Activated T-cell treated with anti-CD3 and anti-CD28 coated beads for 24 hours (primary cell): ENCODE data around the gene ACSL3.
"Not testable (repeated sequence)": the region's sequence is repeated elsewhere in the genome, so short reads cannot be mapped to it uniquely, and the experiment has no call there.

Experiments
- DNase-seq: peaks from one replicate; pipeline ENCODE4 v3.0.0-alpha.2; 2020; ENCODE audit warnings: low read depth

Gene ACSL3

DNA sequence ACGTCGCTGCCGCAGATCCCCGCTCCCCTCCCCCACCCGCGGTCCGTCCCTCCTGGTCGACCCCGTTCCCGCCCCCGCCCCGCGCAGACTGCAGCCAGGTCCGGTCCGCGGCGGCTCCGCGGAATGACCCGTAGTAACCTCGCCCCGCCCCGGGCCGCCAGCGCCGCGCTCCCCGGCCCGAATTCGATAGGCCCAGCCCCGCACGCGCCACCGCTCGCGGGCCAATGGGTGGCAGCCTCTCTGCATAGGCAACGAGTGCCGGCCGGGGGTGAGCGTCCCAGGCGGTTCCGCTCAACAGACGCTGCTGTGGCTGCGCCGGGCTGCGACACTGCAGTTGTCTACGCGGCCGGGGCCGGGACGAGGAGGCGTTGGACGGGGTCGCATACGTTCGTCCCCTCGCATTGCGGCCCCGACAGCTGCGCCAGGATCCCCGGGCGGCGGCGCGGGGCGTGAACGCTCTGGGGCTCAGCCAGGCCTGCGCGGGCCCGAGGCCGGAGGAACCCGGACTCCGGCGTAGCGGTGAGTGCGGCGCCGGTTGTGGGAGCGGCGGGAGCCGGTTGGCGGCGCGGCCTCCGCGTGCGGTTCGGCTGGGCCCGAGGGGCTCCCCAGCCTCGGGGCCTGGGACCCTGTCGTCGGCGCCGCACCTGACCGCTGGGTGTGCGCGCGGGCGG is at the start of gene ACSL3:
ACSL3 (plus strand) TSS at position 297 of the 671 bp plus-strand sequence. CDS start 47,737 bp downstream, outside the sequence.
- peak; percentile 89 for DNase-seq

DNA sequence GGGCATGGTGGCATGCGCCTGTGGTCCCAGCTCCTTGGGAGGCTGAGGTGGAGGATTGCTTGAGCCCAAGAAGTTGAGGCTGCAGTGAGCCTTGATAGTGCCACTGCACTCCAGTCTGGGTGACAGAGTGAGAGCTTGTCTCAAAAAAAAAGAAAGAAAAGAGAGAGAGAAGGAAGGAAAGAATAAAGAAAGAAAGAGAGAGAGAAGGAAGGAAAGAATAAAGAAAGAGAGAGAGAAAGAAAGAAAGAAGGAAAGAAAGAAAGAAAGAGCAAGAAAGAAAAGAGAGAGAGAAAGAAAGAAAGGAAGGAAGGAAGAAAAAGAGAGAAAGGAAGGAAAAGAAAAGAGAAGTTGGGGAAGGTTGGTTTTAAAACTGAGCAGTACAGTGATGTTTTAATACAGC is 49.0 kb upstream of the ACSL3 start:
- DNase-seq, result no peak

DNA sequence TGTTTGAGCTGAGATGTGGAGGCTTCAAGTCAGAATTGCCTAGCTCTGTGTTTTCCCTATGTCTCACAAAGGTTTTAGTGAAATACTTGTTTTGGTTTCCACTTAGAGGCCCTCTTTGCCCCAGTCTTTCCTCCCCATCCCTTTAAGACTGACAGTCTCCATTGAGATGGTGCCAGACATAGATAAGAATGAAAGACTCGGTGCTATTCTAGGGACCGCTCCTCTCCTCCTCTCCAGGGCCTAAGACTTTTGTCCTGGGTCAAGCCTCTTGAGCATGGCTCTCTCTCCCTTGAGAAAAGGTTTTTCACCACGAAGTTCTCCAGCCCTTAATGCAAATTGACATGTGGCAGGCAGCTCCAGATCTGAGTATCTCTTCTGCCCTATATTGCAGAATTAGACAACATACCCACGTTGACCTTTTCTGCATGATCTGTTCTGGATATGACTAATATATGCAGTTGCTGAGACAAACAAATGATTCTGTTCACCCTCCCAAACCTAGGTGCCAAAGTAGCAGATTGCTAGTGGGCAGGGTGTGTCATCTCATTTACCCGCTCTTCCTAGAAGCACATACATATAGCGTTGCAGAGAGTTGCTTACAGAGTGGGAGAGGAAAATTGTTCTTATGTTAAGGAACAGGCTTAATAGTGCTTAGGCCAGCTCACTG is 47.5 kb upstream of the ACSL3 start:
- no peak for DNase-seq

DNA sequence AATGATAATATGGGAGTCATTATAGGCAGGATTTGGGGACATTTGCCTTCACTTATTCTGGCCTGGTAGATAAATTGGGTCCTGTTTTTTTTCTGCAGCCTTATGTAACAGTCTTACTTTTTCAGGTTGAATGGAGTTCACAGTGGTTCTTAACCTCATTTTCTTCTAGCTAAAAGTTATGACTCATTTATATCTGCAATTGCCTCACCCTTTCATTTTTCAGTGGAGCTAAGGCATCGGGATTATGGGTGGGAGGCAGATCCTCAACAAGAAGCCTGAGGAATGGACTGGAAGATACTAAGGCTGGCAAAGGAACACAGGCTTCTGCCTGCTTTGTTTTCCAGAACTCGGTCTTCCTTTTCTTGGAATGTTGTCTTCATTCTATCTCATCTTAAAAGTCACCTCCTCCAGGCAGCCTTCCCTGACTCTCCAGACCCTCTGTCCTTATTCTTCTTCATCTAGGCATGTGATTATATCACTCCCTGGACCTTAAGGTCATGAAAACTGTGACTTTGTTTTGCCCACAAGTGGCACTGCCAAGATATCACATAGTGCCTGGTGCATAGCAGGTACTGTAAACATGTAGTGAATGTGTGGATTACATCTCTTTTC is 41.0 kb upstream of the ACSL3 start:
- no peak for DNase-seq

DNA sequence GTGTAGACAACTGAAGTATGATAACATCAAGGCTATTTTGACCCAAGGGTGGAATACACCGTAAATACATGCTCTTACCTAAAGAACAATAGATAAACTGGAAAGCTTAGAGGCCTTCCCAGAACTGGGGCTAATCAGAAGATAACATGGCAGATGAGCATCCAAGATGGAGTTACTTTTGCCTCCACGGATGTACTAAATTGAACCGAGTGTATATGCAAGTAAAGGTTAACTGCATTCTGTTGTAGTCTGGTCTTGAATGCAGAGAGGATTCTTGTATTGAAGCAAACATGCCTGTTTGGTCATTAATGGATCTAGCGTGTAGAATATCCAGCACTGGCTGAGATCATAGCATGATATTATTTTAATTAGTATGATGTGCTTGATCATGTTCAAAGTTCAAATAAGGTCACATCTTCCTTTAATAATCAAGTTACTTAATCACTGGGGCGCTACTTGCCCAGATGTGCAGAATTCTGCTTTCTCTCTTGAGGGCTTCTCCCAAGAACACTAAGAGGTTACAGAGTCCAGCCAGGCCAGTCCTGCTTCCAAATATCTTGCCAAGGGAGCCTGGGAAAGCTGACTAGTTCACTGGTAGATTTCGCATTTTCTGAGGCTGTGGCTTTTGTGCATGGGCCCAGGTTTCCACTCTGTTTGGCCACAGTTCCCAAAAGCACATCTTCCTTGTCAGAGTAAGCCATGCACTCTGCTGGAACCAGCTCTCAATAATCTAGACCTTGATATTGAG is 37.5 kb upstream of the ACSL3 start:
- no peak for DNase-seq

DNA sequence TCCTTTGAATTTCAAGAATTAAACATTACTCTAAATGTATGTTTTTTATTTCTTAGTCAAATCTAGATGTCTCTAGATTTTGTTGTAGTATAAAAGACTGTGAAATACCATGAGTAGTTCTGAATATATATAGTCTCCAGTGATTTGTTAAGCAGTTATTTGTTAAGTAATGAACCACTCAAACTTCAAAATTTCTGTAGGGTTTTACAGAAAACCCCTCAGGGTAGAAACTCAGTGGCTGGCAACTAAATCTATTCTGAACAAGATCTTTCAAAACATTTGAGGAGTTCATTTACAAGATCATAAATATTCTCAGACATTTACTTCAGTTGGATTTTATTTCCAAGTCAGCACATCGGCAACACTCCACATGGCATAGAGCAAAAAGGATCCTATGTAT is 35.8 kb upstream of the ACSL3 start:
- DNase-seq, result no peak

DNA sequence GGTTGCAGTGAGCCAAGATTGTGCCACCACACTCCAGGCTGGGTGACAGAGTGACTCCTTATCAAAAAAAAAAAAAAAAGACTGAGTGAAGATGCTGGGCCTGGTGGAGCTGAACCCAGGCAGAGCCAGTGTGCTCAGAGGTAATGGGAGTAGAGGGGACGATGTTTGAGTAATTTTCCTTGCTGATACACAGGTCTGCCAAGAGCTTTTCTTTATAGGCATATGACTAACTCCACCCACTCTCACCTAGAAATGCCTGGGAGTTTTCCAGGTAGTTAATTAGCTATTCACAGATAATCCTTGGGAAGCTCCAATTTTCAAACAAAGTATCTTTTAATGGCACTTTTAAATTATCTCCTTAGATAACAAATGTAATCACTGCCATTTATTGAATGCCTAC is 33.4 kb upstream of the ACSL3 start:
- no peak for DNase-seq

DNA sequence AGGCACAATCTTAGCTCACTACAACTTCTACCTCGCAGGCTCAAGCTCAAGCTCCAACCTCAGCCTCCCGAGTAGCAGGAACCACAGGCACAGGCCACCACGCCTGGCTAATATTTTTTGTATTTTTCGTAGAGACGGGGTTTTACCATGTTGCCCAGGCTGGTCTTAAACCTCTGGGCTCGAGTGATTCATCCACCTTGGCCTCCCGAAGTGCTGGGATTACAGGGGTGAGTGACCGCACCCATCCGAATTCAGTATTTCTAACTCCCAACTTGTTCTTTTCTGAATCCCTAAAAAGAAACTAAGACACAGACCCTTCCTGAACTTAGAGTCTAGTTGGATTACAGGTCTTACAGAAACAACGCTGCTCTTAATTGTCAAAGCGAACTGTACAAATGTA is 32.3 kb upstream of the ACSL3 start:
- DNase-seq, result no peak

DNA sequence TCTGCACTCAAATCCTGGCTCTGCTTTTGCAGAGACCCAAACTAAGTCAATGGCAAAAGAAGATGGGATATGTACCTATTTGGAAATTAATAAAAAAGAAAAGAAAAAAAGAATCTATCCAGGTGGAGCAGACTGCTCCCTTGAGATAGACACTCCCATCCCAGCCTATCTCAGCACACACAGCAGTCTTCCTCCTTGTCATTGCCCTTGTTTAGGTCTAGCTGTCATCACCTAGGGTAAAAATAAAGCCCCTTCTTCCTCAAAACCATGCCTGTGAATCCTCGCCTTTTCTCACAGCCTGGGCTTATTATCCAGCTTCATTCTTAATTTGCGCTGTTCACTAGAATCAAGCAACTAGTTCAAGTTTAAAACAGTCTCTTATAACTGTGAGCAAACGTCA is 30.7 kb upstream of the ACSL3 start:
- DNase-seq, result no peak

DNA sequence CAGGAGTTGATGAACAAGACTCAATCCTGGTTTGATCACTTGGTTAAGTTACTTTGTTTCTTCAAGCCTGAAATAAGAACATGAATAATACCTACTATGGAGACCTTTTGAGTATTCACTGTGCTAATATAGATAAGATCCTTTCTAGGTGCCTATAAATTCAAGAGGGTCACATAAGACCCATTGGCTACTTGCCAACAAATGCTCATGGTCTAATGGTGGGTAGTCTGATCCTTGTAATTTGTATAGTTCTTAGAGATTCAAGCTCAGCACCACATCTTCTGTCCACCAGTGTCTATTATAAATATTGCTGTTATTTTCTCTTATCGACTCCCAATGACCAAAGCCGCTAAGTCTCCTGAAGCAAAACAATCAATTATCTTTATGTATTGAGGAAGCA is 27.4 kb upstream of the ACSL3 start:
- no peak for DNase-seq

DNA sequence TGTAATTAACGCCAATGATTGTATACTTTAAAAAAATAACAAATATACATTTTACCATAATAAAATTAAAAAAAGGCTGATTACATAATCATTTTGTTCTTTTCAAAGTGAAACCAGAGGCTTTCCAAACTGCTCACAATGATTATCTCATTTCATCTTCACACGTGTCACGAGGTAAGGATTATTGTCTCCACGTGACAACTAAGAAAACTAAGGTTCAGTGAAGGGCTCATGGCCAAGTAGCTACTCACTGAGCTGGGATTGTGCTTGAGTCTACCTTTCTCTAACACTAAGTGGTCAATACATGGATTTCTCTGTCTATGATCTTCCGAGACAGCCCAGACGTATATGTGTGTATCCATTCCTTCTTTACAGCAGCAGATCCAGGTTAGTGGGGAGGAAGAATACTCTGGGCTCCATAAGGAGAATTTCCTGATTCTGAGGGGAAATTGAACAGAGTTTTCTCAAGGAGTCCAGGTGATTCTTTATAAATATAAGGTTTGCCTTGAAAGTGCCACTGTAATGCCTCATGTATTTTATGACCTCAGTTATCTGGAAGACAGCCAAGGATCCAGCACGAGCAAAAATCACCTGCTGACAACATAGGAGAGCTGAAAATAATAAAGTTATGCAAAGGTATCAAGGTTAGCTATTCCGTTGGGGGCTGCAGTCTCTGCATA is 25.6 kb upstream of the ACSL3 start:
- no peak for DNase-seq

DNA sequence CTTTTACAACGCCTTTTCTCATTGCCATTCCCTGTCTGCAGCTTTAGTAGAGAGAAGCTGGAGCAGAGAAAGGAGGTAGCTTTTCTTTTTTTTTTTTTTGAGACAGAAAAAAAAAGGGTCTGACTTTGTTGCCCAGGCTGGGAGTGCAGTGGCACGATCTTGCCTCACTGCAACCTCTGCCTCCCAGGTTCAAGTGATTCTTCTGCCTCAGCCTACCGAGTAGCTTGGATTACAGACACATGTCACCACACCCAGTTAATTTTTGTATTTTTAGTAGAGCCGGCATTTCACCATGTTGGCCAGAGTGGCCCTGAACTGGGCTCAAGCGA is 25.0 kb upstream of the ACSL3 start:
- no peak for DNase-seq

DNA sequence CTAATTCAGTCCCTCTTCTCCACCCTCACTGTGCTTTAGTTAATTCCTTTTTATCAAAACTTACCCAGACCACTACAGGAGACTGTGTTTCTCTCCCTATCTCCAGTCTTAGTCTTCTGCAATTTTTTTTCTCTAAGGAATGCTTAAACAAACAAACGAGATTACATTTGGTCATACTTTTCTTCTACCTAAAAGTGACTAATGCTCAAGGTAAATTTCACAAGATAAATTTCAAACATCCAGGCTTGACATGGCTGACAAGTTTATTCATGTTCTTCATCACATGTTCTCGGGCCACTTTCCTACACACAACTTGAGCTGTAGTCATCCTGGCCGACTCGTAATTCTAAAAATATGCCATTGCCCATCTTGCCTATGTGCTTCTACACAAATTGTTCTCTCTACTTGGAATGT is 23.2 kb upstream of the ACSL3 start:
- no peak for DNase-seq

DNA sequence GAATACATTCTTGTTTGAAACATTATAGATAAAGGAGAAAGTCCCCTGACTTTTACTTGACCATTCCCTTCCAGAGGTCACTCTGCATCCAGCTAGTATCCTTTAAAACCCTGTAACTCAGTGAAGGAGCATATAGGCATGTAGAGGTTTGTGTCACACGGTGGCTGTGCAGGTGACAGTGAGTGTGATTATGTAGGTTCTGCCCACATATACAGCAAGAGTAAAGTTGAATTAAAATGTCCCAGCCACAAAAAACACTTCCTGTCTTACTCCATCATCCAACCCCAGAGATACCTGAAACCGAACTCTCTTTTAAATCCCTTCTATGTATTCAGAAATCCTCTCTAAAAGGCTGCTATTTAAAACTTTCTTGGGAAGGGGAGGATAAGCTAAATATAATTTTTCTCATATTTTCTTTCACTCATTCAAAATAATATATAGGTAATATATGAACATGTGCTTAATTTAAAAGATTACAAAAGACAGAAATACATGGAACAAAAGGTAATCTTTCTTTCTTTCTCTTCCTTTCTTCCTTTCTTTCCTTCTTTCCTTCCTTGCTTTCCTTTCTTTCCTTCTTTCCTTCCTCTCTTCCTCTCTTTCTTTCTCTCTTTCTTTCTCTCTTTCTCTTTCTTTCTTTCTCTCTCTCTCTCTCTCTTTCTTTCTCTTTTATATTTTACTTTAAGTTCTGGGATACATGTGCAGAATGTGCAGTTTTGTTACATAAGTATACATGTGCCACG is 20.6 kb upstream of the ACSL3 start:
- DNase-seq, result no peak

DNA sequence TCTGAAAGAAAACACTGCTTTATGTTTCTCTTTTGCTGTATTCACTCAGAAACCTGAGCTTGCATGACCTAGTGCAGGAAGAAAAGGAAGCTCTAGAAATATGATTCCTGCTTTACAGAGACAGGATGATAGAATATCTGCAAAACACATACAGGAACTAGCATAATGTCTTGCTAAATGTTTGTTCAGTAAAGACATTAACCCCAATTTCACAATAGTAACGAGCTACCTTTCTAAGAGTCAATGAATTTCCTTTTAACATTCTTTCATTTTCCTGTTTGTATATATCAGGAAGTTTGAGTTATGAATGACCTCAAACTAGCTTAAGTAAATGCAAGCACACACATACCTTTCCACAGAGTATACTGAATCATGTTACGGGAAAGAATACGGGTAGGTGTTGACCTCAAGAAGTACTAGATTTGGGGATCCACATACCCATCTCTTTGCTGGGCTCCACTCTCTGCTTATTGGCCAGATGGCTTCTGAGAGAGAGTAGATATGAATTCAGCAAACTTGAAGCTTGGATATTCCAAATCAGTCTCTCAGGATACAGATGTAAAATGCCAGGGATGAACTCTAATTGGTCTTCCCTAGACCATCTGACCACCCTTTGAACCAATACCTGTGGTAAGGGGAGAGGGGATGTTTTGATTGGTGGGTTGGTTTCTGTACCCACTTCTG is 18.2 kb upstream of the ACSL3 start:
- no peak for DNase-seq

DNA sequence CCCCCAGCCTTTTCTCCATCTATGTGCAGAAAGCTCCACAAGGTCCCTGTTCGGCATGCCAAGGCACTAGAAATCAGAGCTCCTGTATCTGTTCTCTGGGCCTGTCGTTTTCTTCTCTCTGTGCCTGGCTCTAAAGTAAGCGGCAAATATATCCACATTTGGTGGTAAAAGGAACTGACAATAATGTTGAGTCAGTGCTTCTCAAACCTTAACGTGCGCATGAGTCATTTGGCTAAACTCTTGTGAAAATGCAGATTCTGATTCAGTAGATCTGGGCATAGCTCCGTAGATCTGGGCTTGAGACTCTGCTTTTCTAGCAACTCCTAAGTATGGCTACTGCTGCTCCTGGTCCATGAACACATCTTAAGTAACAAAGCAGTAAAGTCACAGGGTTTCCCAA is 16.5 kb upstream of the ACSL3 start:
- DNase-seq, result no peak

DNA sequence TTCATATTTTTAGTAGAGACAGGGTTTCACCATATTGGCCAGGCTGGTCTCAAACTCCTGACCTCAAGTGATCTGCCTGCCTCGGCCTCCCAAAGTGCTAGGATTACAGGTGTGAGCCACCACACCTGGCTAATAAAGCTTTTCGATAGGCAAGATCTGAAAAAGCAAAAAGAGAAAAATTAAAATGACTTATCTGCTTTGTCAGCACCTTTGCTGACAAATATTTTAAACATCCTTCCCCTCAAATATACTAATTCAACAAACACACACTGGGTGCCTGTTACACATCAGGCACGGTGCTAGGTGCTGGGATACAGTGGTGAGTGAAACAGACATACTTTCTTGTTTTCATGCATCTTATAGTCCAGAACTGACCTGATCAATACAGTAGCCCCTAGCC is 15.5 kb upstream of the ACSL3 start:
- not testable (repeated sequence) for DNase-seq

DNA sequence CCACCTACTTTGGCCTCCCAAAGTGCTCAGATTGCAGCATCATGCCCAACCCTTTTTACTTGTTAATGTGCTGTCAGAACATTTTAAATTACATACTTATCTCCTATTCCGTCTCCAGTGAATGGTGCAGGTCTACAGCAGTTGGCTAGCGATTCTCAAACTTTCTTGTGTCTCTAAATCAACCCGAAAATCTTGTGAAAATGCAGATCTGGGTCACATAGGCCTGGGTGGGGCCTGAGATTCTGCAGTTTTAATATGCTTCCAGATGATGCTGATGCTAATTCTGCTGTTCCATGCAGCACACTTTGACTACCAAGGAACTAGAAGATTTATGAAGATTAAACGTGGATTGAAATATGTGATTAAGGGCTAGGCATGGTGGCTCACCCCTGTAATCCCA is 14.8 kb upstream of the ACSL3 start:
- no peak for DNase-seq

DNA sequence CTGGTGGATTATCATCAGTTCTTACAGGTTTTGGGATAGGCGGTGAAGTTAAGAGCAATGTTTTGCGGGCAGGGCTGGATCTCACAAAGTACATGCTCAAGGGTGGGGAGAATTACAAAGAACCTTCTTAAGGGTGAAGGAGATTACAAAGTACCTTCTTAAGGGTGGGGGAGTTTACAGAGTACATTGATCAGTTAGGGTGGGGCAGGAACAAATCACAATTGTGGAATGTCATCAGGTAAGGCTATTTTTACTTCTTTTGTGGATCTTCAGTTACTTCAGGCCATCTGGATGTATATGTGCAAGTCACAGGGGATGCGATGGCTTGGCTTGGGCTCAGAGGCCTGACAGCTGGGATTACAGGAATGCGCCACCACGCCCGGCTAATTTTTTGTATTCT is 12.8 kb upstream of the ACSL3 start:
- DNase-seq, result not testable (repeated sequence)

DNA sequence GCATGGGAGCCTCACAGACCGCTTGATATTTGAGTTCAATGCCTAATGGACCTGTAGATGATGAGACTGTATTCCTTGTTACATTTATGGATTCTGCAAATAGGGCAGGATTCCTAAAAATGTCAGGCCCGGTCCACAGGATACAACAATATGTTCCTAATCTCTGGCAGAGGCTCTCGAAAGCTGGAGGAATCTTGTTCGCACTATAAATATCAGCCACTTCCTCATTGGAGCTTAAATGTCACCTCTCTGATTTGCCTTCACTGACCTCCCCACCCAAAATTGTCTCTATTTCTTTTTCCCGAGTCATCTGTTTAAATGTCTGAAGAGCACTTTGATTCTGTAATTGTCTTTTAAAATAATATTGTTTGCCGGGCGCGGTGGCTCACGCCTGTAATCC is 12.0 kb upstream of the ACSL3 start:
- no peak for DNase-seq

DNA sequence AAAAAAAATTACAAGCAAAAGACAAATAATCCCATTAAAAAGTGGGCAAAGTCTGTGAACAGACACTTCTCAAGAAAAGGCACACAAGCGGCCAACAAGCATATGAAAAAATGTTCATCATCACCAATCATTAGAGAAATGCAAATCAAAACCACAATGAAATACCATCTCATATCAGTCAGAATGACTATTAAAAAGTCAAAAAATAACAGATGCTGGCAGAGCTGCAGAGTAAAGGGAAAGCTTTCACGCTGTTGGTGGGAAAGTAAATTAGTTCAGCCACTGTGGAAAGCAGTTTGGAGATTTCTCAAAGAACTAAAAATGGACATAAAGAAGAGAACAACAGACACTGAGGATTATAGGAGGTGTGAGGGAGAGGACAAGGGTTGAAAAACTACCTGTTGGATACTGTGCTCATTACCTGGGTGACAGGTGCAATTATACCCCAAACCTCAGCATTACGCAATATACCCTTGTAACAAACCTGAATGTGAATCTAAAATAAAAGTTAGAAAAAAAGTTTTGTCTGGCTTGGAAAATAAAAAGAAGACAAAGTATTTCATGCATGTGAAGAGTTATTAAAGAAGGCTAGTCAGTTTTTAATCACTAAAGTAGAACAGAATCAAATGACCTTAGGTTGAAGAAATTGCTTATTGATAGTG is 8.7 kb upstream of the ACSL3 start:
- DNase-seq, result no peak
